Choroid plexus epithelial cell (primary cell): ENCODE data around the gene LPIN2.

Experiments
- DNase-seq: peaks from one replicate; pipeline ENCODE4 v3.0.0-alpha.2; 2010; ENCODE audit warnings: low read depth
- H3K4me3 ChIP-seq: 2 replicates; pipeline ENCODE4 v1.5.1; 2011; ENCODE audit warnings: low read depth, mild to moderate bottlenecking, control low read depth, low read length, moderate library complexity
- CTCF ChIP-seq: conservative IDR thresholded peaks from 2 replicates; pipeline ENCODE4 v1.5.1; 2011; ENCODE audit warnings: low read depth, mild to moderate bottlenecking, control low read depth, inconsistent platforms, low read length, moderate library complexity

Gene LPIN2

GRCh38 chr18:2970772-2971659 lies 41.9 kb downstream of the LPIN2 start:
- TF ChIP-seq CTCF: no peak
- DNase-seq: peak; percentile 50
- H3K4me3 ChIP-seq: no peak overlapping the region

DNA sequence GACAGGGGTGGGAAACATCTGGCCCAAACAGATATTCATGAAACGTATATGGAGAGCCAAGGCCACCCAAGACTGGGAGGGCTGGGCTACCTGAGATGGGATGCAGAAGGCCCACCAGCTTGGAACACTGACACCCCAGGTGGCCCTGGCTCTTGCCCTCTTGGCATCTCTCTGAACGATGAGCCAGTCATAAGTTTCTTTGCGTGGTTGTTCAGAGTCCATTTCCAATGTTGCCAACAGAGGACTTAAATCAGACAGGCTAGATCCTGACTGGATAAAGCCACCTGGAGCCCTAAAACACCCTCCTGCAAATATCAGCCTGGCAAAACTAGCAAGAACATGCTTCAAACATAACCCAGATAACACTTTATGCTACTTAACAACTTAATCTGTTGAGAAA lies 42.6 kb downstream of the LPIN2 start:
- no peak for DNase-seq
- no peak for TF ChIP-seq CTCF
- H3K4me3 ChIP-seq: no peak overlapping the region

GRCh38 chr18:2969695-2970094 lies 43.2 kb downstream of the LPIN2 start:
- no peak overlapping the region for H3K4me3 ChIP-seq

DNA sequence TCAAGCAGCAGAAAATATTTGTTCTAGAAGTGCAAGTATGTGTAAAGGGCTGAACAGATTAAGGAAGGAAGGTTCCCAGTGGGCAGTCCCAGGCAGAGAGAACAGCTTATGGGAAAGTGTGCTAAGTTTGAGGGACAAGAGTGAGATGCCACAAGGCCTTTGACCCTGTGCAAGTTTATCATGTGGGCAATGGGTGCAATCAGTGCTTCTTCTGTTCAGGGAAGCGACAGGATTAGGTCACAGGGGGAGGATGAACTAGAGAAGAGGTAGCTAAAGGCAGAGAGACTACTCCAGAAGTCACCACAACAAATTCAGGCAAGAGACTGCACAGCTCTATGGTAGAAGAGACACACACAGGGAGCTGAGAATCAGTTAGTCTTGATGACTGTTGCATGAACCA lies 44.3 kb downstream of the LPIN2 start:
- DNase-seq: no peak
- H3K4me3 ChIP-seq: no peak overlapping the region
- no peak for TF ChIP-seq CTCF

More at GRCh38 chr18:2969695-2970094, 43.2 kb downstream of the LPIN2 start:
- DNase-seq: no peak
- no peak for TF ChIP-seq CTCF

GRCh38 chr18:2967820-2968219 lies 45.1 kb downstream of the LPIN2 start:
- no peak for DNase-seq
- no peak overlapping the region for H3K4me3 ChIP-seq
- TF ChIP-seq CTCF: no peak

DNA sequence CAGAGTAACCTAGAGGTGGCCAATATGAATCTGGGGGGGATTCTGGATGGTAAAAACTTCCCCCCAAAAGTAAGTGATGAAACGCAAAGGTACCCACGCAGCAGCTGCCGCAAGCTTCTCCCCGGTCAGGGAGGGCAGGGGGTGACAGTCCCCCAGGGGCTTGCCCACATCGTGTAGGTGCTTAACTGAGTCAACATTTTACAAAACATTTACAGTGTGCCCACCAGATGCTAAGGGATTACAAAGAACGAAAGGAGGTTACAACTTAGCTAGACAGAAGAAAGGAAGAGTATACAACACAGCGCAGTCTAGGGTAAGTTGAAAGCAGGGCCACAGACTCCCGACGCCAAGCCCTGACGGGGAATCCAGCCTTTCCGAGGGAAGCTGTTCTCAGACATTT lies 45.6 kb downstream of the LPIN2 start:
- no peak overlapping the region for H3K4me3 ChIP-seq
- no peak for TF ChIP-seq CTCF
- no peak for DNase-seq

DNA sequence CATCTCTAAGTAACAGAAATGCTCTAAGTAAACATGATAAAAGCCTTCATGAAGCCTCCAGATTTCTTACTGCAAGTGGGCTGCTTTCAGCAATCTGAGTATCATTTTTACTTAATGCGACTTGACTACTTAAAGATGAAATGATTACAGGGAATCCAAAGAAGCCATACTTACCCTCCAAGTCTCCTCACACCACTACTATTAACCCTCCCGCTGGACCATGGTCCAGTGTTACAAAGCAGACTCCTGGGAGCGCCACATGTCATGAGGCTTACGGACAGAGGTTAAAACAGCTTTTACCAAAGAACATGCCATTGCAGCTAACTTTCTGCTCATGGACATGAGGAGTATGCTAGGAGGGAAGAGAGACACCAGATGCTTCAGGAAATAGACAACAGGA lies 46.4 kb downstream of the LPIN2 start:
- H3K4me3 ChIP-seq: no peak overlapping the region
- TF ChIP-seq CTCF: no peak
- no peak for DNase-seq
